HG03442 (cell line): ENCODE results near the gene APH1A.
"Not testable (repeated sequence)": the region's sequence is repeated elsewhere in the genome, so short reads cannot be mapped to it uniquely, and the experiment has no call there.

ENCODE experiments used
- ATAC-seq: cut with Tn5 transposase; IDR thresholded peaks from one replicate; pipeline ENCODE4 v1.9.1; 2021; ENCODE audit warnings: mild to moderate bottlenecking, moderate library complexity; ENCODE audit not compliant: unreplicated experiment

The APH1A gene

DNA sequence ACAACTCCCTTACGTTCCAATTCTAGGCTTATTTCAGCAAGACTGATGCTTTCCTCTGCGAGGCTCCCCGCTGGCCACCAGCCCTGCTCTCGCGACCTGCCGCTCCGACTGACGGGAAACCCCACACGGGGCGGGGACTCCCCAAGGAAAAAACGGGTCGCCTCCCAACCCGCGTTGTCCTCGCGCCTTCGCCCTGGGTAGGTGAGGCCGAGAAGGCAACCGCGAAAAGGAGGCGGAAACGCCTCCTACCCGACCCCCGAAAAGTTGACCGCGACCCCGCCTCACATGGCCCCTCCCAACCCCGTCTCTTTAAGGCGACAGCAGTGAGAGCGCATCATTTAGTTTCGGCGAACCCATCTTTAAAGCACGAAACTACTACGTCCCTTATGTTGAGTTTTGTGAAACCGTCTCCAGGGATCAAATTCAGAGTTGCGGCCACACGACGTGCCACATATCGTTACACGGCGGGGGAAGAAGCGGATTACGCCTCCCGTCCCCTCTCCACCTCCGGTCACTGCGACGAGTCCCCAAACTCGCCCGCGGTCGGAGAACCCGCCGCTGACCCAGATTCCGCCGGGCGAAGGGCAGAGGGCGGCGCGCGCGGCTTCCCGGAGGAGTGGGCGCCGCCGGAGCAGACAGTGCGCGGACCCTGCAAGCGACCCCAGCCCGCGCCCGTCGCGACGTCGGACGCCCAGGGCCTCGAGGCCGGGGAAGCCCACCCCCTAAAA is 34.1 kb downstream of the APH1A start:
- ATAC-seq = peak; percentile 44

DNA sequence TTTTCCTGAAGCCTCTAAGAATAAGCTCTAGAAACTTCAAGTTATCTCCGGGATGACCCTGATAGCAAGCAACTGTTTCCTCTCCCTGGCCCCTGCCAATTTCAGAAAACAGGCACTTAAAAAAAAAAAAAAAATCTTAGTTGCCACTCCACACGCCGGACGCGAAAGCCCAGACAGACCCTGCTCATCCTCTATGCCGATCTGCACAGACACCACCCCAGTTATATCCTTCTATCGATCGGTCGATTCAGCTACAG is 34.6 kb downstream of the APH1A start:
- ATAC-seq = no peak

DNA sequence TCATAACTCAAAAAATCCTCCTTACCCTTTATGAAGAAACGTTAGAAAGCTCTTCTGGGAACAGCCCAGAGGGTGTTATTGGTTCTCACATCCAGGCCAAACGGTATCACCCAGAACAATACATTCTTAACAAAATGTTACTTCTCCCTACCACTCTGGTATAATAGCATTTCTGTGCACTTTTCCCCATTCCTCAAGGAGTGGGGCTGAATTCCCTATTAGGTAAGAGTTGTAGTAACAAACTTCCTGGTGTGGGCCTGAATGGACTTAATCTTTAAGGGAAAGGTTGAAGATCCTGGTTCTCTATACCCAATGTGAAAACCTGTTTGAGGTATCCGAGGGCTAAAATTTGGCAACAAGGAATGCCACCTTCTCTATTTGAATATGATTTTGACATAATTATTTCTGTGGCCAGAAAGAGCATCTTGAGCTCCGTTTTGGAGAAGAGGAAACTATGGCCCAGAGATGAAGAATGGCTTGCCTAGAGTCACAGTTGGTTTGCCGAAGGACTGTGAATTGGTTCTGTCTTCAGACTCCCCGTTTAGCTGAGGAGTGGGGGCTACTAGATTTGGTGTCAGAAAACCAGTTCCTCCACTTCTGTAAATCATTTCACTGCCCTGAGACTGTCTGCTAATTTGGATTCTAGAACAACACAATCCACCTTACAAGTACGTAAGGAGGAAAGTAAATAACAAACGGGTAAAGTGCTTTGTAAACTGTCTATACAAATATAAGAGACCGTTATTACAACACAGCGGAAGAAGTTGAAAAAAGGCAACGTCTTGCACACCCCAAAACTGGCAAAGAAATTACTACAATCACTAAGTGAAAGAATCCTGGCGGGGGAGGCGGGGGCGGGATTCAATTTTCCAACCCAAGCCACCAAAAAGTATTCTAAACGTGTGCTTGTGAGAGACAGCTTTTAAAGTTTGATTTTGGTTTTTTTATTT is 35.2 kb downstream of the APH1A start:
- ATAC-seq = no peak

DNA sequence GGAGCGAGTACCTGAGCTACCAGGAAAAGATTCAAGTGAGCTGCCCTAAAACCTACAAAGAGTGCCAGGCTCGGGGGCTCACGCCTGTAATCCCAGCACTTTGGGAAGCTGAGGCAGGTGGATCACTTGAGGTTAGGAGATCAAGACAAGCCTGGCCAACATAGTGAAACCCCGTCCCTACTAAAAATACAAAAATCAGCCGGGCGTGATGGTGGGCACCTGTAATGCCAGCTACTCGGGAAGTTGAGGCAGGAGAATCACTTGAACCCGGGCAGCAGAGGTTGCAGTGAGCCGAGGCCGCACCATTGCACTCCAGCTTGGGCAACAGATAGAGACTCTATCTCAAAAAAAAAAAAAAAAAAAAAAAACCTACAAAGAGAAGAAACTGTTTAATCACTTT is 35.9 kb downstream of the APH1A start:
- ATAC-seq = not testable (repeated sequence)

DNA sequence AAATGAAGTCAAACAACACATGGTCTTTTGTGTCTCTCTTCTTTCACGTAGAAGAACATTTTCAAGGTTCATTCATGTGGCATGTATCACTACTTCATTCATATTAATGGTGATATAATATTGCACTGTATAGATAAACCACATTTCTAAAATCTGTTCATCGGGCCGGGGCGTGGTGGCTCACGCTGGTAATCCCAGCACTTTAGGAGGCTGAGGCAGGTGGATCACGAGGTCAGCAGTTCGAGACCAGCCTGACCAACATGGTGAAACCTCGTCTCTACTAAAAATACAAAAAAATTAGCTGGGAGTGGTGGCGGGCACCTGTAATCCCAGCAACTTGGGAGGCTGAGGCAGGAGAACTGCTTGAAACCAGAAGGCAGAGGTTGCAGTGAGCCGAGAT is 40.6 kb downstream of the APH1A start:
- not testable (repeated sequence) for ATAC-seq

DNA sequence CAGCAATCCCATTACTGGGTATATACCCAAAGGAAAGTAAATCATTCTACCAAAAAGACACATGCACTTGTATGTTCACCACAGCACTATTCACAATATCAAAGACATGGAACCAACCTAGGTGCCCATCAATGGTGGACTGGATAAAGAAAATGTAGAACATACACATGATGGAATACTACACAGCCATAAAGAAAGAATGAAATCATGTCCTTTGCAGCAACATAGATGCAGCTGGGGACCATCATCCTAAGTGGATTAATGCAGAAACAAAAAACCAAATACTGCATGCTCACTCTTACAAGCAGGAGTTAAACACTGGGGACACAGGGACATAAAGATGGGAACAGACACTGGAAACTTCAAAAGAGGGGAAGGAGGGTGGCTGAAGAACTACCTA is 41.6 kb downstream of the APH1A start:
- ATAC-seq = no peak

DNA sequence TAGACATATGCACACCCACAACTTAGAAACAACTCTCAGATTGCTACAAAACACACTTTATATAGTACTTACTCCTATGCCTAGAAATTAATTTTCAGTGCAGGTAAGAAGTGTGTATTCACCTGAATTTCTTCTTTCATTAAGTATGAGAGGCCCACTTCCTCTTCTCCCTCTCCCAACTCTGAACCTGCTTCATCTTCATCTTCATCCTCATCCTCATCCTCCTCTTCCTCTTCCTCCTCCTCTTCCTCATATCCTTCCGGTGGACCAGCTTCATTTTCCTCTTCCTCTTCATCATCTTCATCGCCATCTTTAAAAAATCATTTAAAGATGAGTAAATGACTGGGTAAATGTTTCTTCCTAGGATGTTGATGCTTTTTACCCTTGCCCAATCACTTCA is 42.3 kb downstream of the APH1A start:
- no peak for ATAC-seq

DNA sequence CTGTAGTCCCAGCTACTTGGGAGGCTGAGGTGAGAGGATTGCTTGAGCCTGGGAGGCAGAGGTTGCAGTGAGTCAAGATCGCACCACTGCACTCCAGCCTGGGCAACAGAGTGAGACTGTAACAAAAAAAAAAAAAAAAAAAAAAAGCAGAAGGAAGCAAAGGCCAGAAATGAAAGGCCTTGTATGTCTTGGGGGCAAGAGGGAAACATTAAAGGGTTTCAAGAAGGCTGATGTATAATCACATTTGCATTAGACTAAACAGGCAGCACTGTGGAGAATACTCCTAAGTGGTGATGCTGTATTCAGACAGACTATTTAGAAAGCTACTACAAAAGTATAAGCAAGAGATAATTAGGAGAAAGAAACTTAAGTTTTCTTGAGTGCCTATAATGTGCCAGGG is 43.3 kb downstream of the APH1A start:
- no peak for ATAC-seq

DNA sequence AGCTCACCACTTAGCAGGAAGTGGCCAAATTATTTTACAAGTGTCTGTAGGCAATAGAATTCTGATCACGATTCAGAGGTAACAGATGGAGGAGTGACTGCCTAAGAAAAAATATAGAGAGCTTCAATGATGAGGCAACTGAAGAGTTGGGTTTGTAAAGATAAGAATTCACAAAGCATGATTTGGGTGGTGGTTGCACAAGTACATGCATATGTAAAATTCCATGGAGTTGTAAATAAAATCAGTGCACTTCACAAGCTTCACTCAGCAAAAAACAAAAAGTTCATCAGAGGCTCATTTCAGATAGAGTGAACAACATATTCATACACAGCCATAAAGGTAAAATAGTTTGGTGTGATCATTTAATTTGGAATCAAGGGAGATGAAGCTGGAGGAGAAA is 43.8 kb downstream of the APH1A start:
- no peak for ATAC-seq

DNA sequence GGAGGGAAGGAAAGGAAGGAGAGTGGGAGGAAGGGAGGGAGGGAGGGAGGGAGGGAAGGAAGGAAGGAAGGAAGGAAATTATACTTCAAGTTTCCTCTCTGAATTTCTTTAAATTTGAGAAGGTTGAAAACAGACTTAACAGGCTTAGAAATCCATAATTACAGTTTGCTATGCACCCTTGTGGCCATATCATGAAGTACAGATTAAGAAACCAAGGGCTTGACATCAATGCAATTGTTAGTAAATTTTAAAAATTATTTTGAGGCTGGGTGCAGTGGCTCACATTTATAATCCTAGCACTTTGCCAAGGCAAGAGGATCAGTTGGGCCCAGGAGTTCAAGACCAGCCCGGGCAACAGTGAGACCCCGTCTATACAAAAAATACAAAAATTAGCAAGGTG is 47.3 kb downstream of the APH1A start:
- no peak for ATAC-seq

DNA sequence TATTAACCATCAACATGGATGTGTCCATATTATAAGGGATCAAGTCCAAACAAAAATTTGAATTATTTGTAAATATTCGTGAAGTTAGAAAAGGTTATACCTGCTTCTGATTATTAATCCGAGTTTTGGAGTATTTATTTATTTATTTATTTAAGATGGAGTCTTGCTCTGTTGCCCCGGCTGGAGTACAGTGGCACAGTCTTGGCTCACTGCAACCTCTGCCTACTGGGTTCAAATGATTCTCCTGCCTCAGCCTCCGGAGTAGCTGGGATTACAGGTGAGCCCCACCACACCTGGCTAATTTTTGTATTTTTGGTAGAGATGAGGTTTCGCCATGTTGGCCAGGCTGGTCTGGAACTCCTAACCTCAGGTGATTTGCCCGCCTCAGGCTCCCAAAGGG is 53.0 kb downstream of the APH1A start:
- not testable (repeated sequence) for ATAC-seq
